ENCODE measurements around the gene LAMC1.

Gene LAMC1

GRCh38 chr1:183003203-183003602, 20.0 kb upstream of the LAMC1 start:
- peaks cover 0 to 9% (median 2%) of the 10 kb centered on the region in 4 donors for H3K4me1 ChIP-seq
- DNase-seq, result no peak
- intact Hi-C loops (cut with DNase I; ENCODE audit: low total_unique reads), result no loop called here
- H3K36me3 ChIP-seq, result no peaks in the 10 kb centered on the region
- no peak overlapping the region for H3K4me3 ChIP-seq
- TF ChIP-seq CTCF (IDR thresholded peaks at IDR 0.05), result no peak
- no peaks in the 10 kb centered on the region for H3K9me3 ChIP-seq
- no peaks in the 10 kb centered on the region for H3K27me3 ChIP-seq
- H3K27ac ChIP-seq, result no peak overlapping the region

GRCh38 chr1:183004141-183004540, 19.1 kb upstream of the LAMC1 start:
- H3K36me3 ChIP-seq, result no peaks in the 10 kb centered on the region
- H3K27ac ChIP-seq, result no peak overlapping the region
- no peak for TF ChIP-seq CTCF (IDR thresholded peaks at IDR 0.05)
- intact Hi-C loops (cut with DNase I; ENCODE audit: low total_unique reads), result no loop called here
- H3K9me3 ChIP-seq, result no peaks in the 10 kb centered on the region
- H3K27me3 ChIP-seq, result no peaks in the 10 kb centered on the region
- DNase-seq, result no peak
- peaks cover 0 to 9% (median 2%) of the 10 kb centered on the region in 4 donors for H3K4me1 ChIP-seq
- no peak overlapping the region for H3K4me3 ChIP-seq

- DNase-seq, result no peak
- no peak for TF ChIP-seq CTCF (IDR thresholded peaks at IDR 0.05)
- Histone ChIP-seq H3K4me3 (no peak overlapping the region), H3K27ac (no peak overlapping the region), H3K4me1 (no peaks in the 10 kb centered on the region), H3K27me3 (no peaks in the 10 kb centered on the region), H3K9me3 (peaks cover 0 to 6% (median 0%) of the 10 kb centered on the region in 3 donors), H3K36me3 (no peaks in the 10 kb centered on the region)
- intact Hi-C loops (cut with DNase I; ENCODE audit: low total_unique reads), result loop anchor here (10.0 kb wide), 1 partner anchor 47 kb away; no protein-coding TSS in a partner anchor
Observed at GRCh38 chr1:183011859-183012258, 11.4 kb upstream of the LAMC1 start.

GRCh38 chr1:183012301-183012994, 10.8 kb upstream of the LAMC1 start:
- no peak for TF ChIP-seq CTCF (IDR thresholded peaks at IDR 0.05)
- no peak for DNase-seq
- peaks cover 0 to 6% (median 0%) of the 10 kb centered on the region in 3 donors for H3K9me3 ChIP-seq
- intact Hi-C loops (cut with DNase I; ENCODE audit: low total_unique reads), result loop anchor here (10.0 kb wide), 1 partner anchor 48 kb away; no protein-coding TSS in a partner anchor
- no peaks in the 10 kb centered on the region for H3K27me3 ChIP-seq
- H3K4me3 ChIP-seq, result no peak overlapping the region
- no peaks in the 10 kb centered on the region for H3K36me3 ChIP-seq
- H3K4me1 ChIP-seq, result no peaks in the 10 kb centered on the region
- no peak overlapping the region for H3K27ac ChIP-seq

GRCh38 chr1:183019139-183019740, 4.0 kb upstream of the LAMC1 start:
- Histone ChIP-seq H3K27ac (no peak overlapping the region), H3K27me3 (no peaks in the 10 kb centered on the region), H3K4me1 (peaks cover 0 to 26% (median 11%) of the 10 kb centered on the region in 4 donors), H3K9me3 (no peaks in the 10 kb centered on the region), H3K4me3 (no peak overlapping the region), H3K36me3 (no peaks in the 10 kb centered on the region)
- TF ChIP-seq CTCF (IDR thresholded peaks at IDR 0.05), result no peak
- DNase-seq, result no peak
- intact Hi-C loops (cut with DNase I; ENCODE audit: low total_unique reads), result loop anchor here (10.0 kb wide), 1 partner anchor 54 kb away; no protein-coding TSS in a partner anchor

Data from tibial artery (tissue), 4 donors.